Neuronal stem cell (in vitro differentiated cells): Measurements from ENCODE around the gene GALR2.

Experiments
- DNase-seq: peaks from one replicate; pipeline ENCODE4 v3.0.0-alpha.2; 2013; ENCODE audit warnings: low spot score
- H2AFZ ChIP-seq: one replicate; pipeline ENCODE4 v1.6.1; 2013; ENCODE audit warnings: mild to moderate bottlenecking, low read length, inconsistent platforms
- H2AK5ac ChIP-seq: 2 replicates; pipeline ENCODE4 v1.6.1; 2013; ENCODE audit warnings: low read depth, mild to moderate bottlenecking, inconsistent platforms, low read length, moderate library complexity, mixed read lengths
- H2BK120ac ChIP-seq: 2 replicates; pipeline ENCODE4 v1.6.1; 2013; ENCODE audit warnings: low read depth, mild to moderate bottlenecking, inconsistent platforms, low read length, moderate library complexity, mixed read lengths
- H2BK12ac ChIP-seq: one replicate; pipeline ENCODE4 v1.6.1; 2013; ENCODE audit warnings: low read length, inconsistent platforms
- H2BK15ac ChIP-seq: 2 replicates; pipeline ENCODE4 v1.6.1; 2013; ENCODE audit warnings: mild to moderate bottlenecking, low read length, inconsistent platforms, mixed read lengths
- H2BK5ac ChIP-seq: one replicate; pipeline ENCODE4 v1.6.1; 2013; ENCODE audit warnings: inconsistent platforms, mild to moderate bottlenecking, low read length, moderate library complexity
- H3K14ac ChIP-seq: one replicate; pipeline ENCODE4 v1.6.1; 2013; ENCODE audit warnings: low read length, inconsistent platforms
- H3K18ac ChIP-seq: 2 replicates; pipeline ENCODE4 v1.6.1; 2013; ENCODE audit warnings: low read length, inconsistent platforms
- H3K23ac ChIP-seq: 2 replicates; pipeline ENCODE4 v1.6.1; 2013; ENCODE audit warnings: low read depth, mild to moderate bottlenecking, mixed read lengths, low read length, inconsistent platforms; ENCODE audit not compliant: poor library complexity
- H3K27ac ChIP-seq: replicated peaks from 3 replicates; pipeline ENCODE4 v1.5.1; 2013; ENCODE audit warnings: low read length, inconsistent platforms
- H3K27me3 ChIP-seq, 3 experiments: 2 replicates each; pipeline ENCODE4 v1.6.1; 2013; ENCODE audit warnings: low read length in 3 of 3, mild to moderate bottlenecking in 2 of 3, inconsistent platforms in 1 of 3, low read depth in 1 of 3, mixed read lengths in 1 of 3, moderate library complexity in 1 of 3; ENCODE audit not compliant: control insufficient read depth in 3 of 3, insufficient read depth in 3 of 3
- H3K36me3 ChIP-seq, 2 donors: replicated peaks in 1 of 2; 2 replicates each; pipeline ENCODE4 v1.6.1; 2013; ENCODE audit warnings: low read length in 2 of 2; ENCODE audit not compliant: control insufficient read depth in 2 of 2, insufficient read depth in 2 of 2
- H3K4ac ChIP-seq: 2 replicates; pipeline ENCODE4 v1.6.1; 2013; ENCODE audit warnings: inconsistent platforms, mild to moderate bottlenecking, low read length, moderate library complexity
- H3K4me1 ChIP-seq, 2 donors: 1 replicate in 1 of 2; 2 replicates in 1 of 2; pipeline ENCODE4 v1.6.1; 2013; ENCODE audit warnings: low read length in 2 of 2, low read depth in 1 of 2; ENCODE audit not compliant: control insufficient read depth in 2 of 2, insufficient read depth in 1 of 2
- H3K4me2 ChIP-seq: one replicate; pipeline ENCODE4 v1.6.1; 2013; ENCODE audit warnings: mild to moderate bottlenecking, low read length, inconsistent platforms; ENCODE audit not compliant: insufficient read depth, poor library complexity, severe bottlenecking
- H3K4me3 ChIP-seq, 2 donors: 2 replicates each; pipeline ENCODE4 v1.5.1; 2013; ENCODE audit warnings: low read length in 2 of 2, mild to moderate bottlenecking in 2 of 2, inconsistent platforms in 1 of 2, moderate library complexity in 1 of 2
- H3K79me1 ChIP-seq: one replicate; pipeline ENCODE4 v1.6.1; 2013; ENCODE audit warnings: low read depth, mild to moderate bottlenecking, inconsistent platforms, low read length, moderate library complexity
- H3K9ac ChIP-seq: one replicate; pipeline ENCODE4 v1.6.1; 2013; ENCODE audit warnings: mild to moderate bottlenecking, low read depth, low read length, inconsistent platforms; ENCODE audit not compliant: poor library complexity
- H3K9me3 ChIP-seq, 2 donors: replicated peaks in 1 of 2; 2 replicates each; pipeline versions ENCODE3 to v1.6.1; 2013; ENCODE audit warnings: low read length in 2 of 2, mild to moderate bottlenecking in 2 of 2, inconsistent platforms in 1 of 2, low read depth in 1 of 2, mixed read lengths in 1 of 2, moderate library complexity in 1 of 2; ENCODE audit not compliant: control insufficient read depth in 2 of 2, insufficient read depth in 1 of 2
- H4K8ac ChIP-seq: one replicate; pipeline ENCODE4 v1.6.1; 2013; ENCODE audit warnings: low read depth, mild to moderate bottlenecking, inconsistent platforms, low read length, moderate library complexity
- H4K91ac ChIP-seq: one replicate; pipeline ENCODE4 v1.6.1; 2013; ENCODE audit warnings: low read length, low read depth, mild to moderate bottlenecking, inconsistent platforms; ENCODE audit not compliant: poor library complexity
- WGBS, 2 donors: extraction: QIAGEN DNeasy Blood & Tissue Kit; methylation state at CpG; one replicate each; pipeline ENCODE4 v1.1.7; 2013; ENCODE audit warnings: missing lambda C conversion rate in 2 of 2, mixed read lengths in 1 of 2; ENCODE audit not compliant: insufficient read length in 2 of 2, insufficient replicate concordance in 1 of 2; ENCODE audit errors: extremely low coverage in 2 of 2; 5-methylcytosine and 5-hydroxymethylcytosine counted together

Gene GALR2

DNA sequence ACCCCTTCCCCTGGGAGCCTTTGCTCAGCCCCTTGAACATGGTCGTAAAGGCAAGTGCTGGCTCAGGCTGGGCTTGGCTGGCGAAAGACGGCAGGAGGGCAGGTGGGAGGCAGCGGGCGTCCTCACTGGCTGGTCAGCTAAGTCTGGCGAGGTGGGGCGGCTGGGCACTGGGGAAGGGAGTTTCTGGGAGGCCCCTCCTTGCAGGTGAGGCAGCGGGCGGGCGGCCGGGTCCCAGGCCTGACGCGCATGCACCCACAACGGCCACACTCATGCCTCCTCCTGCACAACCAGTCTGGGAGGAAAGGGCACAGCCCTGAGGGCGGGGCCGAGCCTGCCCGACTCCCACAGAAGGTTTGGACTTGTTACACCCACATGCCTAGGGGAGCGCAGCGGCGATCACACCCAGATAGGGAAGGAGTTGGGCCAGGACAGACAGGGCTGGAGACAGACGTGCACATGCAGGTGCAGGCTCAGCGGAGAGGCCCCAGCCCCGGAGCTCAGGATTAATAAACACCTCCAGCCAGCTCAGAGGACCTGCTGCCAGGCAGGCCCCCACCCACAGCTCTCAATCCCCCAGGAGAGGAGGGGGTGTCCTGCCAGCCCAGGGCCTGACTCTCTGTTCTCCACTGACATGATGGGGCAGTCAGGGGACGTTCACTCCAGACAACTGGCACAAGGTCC is 47.3 kb upstream of the GALR2 start, which contains the start of gene EVPL:
Gene EVPL, minus strand, starts transcription at position 148 of the 681 bp plus-strand sequence. Its CDS starts 108 bp downstream, at position 40.
- no peak within 1 kb of the TSS for H3K18ac ChIP-seq
- H2BK5ac ChIP-seq: no peak within 1 kb of the TSS
- peak within 1 kb of the TSS; percentile 90 for H2AK5ac ChIP-seq
- H3K14ac ChIP-seq: peak within 1 kb of the TSS; percentile 8
- no peaks in the 10 kb centered on the region for H3K36me3 ChIP-seq
- H2BK12ac ChIP-seq: peak within 1 kb of the TSS; percentile 10
- H3K4me1 ChIP-seq: peaks cover 3 to 8% of the 10 kb centered on the region in 2 donors
- no peak within 1 kb of the TSS for H2BK15ac ChIP-seq
- peaks cover 0 to 31% (median 0%) of the 10 kb centered on the region in 3 experiments for H3K27me3 ChIP-seq
- H3K79me1 ChIP-seq: no peaks in the 10 kb centered on the region
- peaks cover 0 to 4% of the 10 kb centered on the region in 2 donors for H3K9me3 ChIP-seq
- peak within 1 kb of the TSS; percentile 47 for H2BK120ac ChIP-seq
- H4K8ac ChIP-seq: no peak within 1 kb of the TSS
- H2AFZ ChIP-seq: no peak within 1 kb of the TSS
- H3K27ac ChIP-seq: no peak within 1 kb of the TSS
- H3K4me2 ChIP-seq: no peak within 1 kb of the TSS
- H4K91ac ChIP-seq: no peak within 1 kb of the TSS
- H3K4me3 ChIP-seq: no peak within 1 kb of the TSS
- no peak within 1 kb of the TSS for H3K23ac ChIP-seq
- no peak for DNase-seq
- WGBS, 2 donors: no CpG with 5 or more reads among the region's 24 CpGs
- H3K4ac ChIP-seq: no peak within 1 kb of the TSS
- H3K9ac ChIP-seq: no peak within 1 kb of the TSS

DNA sequence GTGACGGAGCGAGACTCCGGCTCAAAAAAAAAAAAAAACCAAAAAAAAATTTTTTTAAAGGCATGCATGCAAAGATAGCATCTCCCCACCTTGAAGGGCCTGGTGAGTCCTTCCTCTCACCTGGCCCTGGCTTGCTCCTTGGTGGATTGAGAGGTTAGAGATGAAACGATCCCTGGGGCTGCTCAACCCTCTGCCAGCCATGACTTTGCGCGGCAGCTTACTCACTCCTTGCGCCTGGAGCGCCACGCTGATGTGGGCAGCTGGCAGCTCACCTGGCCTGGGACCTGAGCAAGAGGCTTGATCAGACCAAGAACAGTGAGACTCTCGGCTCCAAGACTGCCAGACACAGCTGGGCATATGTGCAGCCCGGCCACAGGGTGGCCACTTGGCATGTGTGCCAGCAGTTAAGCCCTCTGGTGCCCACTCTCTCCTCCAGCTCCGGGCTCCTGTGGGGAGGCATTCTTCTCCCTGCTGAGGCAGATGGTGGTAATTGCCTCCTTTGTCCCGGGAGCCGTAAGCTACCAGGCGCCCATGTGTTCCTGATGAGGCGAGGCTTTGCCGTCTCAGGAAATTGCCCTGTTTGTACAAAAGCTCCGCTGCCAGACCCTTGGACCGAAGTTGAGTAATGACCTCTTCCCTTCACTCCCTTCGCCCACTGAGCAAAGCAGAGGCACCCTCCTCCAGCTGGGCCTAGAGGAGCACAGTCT is 42.4 kb upstream of the GALR2 start:
- Histone ChIP-seq H3K79me1 (no peaks in the 10 kb centered on the region), H2BK120ac (no peak overlapping the region), H2AFZ (no peak overlapping the region), H3K4ac (no peak overlapping the region), H2AK5ac (peak overlapping the region; percentile 63), H3K36me3 (peaks cover 0 to 8% of the 10 kb centered on the region in 2 donors), H2BK12ac (peak overlapping the region; percentile 41), H3K9ac (no peak overlapping the region), H4K8ac (no peak overlapping the region), H2BK15ac (no peak overlapping the region), H3K4me3 (no peak overlapping the region), H3K23ac (peak overlapping the region; percentile 43), H3K14ac (peak overlapping the region; percentile 63), H3K27ac (no peak overlapping the region), H2BK5ac (no peak overlapping the region), H4K91ac (peak overlapping the region; percentile 12), H3K9me3 (peaks cover 0 to 19% of the 10 kb centered on the region in 2 donors), H3K4me2 (no peak overlapping the region), H3K27me3 (peaks cover 0 to 8% (median 0%) of the 10 kb centered on the region in 3 experiments), H3K18ac (peak overlapping the region; percentile 64), H3K4me1 (peaks cover 8 to 11% of the 10 kb centered on the region in 2 donors)
- no peak for DNase-seq
- no CpG with 5 or more reads among the region's 20 CpGs for WGBS, 2 donors

DNA sequence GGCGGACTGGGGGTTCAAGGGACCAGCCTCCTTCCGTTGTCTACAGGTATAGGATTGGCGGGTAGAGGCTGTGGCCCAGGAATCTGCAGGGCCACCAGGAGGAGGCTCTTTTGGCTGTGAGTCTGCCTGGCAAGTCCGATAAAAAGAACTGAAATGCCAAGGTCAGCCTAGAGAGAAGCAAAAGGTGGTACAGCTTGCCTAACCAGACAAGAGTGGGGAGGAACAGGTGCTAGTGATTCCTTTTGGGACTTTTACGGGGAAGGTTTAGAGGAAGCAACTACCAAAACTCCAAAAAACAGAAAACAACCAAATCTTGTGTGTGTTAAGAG is 41.8 kb upstream of the GALR2 start:
- Histone ChIP-seq H2BK120ac (no peak overlapping the region), H3K23ac (peak overlapping the region; percentile 43), H2BK5ac (no peak overlapping the region), H3K14ac (no peak overlapping the region), H3K79me1 (no peaks in the 10 kb centered on the region), H2AFZ (no peak overlapping the region), H3K27me3 (peaks cover 0 to 8% (median 0%) of the 10 kb centered on the region in 3 experiments), H4K91ac (peak overlapping the region; percentile 12), H3K18ac (peak overlapping the region; percentile 64), H3K4ac (no peak overlapping the region), H3K36me3 (peaks cover 0 to 11% of the 10 kb centered on the region in 2 donors), H4K8ac (no peak overlapping the region), H3K9ac (no peak overlapping the region), H3K9me3 (peaks cover 0 to 19% of the 10 kb centered on the region in 2 donors), H3K4me3 (no peak overlapping the region), H2BK15ac (no peak overlapping the region), H3K4me2 (no peak overlapping the region), H3K4me1 (peaks cover 8 to 11% of the 10 kb centered on the region in 2 donors), H3K27ac (no peak overlapping the region), H2AK5ac (peak overlapping the region; percentile 63), H2BK12ac (peak overlapping the region; percentile 41)
- no CpG with 5 or more reads among the region's 5 CpGs for WGBS, 2 donors
- no peak for DNase-seq

DNA sequence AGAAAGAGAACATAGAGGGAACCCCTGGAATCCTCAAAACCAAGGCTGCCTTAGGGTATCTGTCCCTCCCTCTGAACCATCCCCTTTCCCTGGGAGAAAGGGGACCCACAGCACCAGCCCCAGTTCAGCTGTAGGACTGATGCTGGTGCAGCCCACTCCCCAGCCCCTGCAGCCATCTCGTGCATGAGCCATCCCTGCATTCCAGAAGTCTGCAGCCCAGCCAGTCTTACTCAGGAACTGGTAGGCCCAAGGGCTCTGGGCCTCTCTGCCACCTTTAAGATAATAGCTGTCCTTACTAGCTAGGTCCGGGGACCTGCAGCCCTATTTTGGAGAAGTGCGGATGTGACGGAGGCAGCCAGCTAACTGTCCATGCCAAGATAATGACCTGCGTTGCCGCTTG is 41.4 kb upstream of the GALR2 start:
- DNase-seq: no peak
- no peak overlapping the region for H4K91ac ChIP-seq
- no peak overlapping the region for H2BK120ac ChIP-seq
- H3K36me3 ChIP-seq: peaks cover 0 to 15% of the 10 kb centered on the region in 2 donors
- H3K14ac ChIP-seq: no peak overlapping the region
- no peak overlapping the region for H3K4ac ChIP-seq
- no peak overlapping the region for H3K4me3 ChIP-seq
- no peak overlapping the region for H3K18ac ChIP-seq
- H3K4me1 ChIP-seq: peaks cover 8 to 11% of the 10 kb centered on the region in 2 donors
- no peak overlapping the region for H3K9ac ChIP-seq
- no peak overlapping the region for H2AFZ ChIP-seq
- H3K23ac ChIP-seq: no peak overlapping the region
- no peaks in the 10 kb centered on the region for H3K79me1 ChIP-seq
- H4K8ac ChIP-seq: no peak overlapping the region
- no peak overlapping the region for H2AK5ac ChIP-seq
- no peak overlapping the region for H2BK12ac ChIP-seq
- H3K27ac ChIP-seq: no peak overlapping the region
- WGBS, 2 donors: no CpG with 5 or more reads among the region's 6 CpGs
- H2BK5ac ChIP-seq: no peak overlapping the region
- no peak overlapping the region for H2BK15ac ChIP-seq
- H3K27me3 ChIP-seq: peaks cover 0 to 7% (median 0%) of the 10 kb centered on the region in 3 experiments
- H3K4me2 ChIP-seq: no peak overlapping the region
- H3K9me3 ChIP-seq: peaks cover 0 to 19% of the 10 kb centered on the region in 2 donors
